ENCODE measurements around the gene SCUBE1.
A peak's percentile ranks its signal among the peaks of the same experiment; 100 is the strongest.

The SCUBE1 gene

GRCh38 chr22:43187171-43188099 lies 155.7 kb downstream of the SCUBE1 start:
- DNase-seq = peak; percentile 98

DNA sequence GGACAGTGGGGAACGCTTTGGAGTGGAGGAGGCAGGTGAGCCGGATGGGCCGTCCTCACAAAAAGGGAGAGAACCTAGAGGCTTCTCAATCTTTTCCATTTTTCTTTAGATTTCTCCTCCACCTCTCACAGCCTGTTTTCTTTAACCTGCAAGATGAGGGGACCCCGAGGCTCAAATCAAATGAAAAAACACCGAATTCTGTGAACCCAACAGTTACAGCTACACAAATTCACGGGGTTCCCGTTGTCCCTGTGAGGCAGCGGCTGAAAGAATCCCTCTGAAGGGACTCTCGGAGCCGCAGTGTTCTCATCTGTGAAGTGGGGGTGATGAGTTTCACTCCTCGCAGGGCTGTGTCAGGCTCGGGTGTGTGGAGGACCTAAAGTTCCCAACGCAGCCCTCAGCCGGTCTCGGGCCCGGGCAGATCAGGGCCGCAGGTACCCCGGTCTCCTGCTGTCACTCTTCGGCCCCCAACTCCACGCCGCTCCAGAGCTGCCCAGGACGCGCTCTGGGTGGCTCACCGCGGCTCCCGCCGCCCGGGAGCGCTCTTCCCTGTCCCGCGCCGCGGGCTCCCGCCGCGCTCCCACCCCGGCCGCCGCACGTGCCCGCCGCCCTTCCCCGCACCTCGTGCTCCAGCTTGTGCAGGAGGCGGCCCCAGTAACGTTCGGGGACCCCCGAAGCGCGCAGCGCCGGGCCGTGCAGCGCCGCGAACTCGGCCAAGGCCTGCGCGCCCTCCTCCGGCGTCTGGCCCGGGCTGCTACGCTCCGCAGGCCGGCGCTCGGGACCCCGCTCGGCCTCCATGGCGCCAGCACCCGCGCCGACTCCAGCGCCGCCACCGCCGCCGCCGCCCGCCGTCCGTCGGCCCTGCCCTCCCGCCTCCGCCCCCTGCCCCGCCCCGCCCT lies 156.7 kb downstream of the SCUBE1 start, which contains the start of gene TTLL12:
TTLL12 (minus strand) TSS at position 863 of the 899 bp plus-strand sequence; CDS start at position 798, 65 bp downstream.
- peak; percentile 56 for DNase-seq

DNA sequence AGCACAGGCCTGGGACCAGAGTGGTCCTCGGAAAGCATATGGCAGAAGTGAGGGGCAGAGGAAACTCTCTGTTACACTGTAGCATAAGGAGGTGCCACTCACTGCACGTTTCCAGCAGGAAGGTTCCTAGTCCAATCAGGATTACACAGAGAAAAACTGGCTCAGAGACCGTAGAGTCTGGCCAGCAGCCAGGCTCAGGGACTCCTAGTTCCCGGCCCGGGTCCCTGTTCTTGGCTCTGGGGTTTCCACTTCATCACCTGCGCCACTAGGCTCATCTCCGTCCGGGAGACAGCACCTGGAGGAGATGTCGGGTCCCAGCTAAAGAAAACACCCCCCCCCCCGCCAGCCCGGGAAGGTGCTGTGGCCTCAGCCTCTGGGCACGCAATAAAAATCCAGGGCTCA lies 157.3 kb downstream of the SCUBE1 start:
- DNase-seq = no peak

DNA sequence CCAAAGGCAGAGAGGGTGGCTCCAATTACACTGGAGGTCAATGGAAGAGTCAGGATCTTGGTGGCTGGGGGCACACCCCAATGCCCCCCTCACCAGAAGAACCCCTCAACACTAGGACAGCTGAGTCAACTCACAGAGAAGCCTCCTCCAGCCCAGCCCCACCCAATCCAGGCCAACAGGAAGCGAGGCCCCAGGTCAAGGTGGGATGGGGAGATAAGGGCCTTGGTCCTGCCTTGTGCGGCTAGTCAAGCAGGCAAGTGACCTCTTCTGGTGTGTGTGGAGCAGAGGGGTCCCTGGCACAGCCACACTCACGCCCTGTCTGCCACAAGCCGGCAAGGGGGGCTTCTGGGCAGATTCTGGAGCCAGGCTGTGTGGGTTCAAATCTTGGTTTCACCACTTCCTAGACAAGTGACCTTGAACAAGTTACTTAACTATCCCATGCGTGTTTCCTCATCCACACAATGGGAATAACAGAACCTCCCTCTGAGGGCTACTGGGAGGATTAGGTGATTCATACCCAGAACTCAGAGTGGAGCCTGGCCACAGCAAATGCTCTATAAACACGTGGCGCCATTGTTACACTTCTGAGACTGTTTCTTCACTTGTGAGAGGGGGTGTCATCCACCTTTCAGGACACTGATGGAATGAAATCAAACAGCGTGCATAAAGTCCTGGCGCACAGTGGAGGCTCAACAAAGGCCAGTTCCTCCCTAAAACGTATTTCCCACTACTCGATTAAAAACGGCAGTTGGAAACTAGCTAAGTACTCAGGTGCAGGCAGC lies 159.5 kb downstream of the SCUBE1 start:
- no peak for DNase-seq

- no peak for DNase-seq
These were observed 160.4 kb downstream of the SCUBE1 start for GRCh38 chr22:43182726-43183125.

DNA sequence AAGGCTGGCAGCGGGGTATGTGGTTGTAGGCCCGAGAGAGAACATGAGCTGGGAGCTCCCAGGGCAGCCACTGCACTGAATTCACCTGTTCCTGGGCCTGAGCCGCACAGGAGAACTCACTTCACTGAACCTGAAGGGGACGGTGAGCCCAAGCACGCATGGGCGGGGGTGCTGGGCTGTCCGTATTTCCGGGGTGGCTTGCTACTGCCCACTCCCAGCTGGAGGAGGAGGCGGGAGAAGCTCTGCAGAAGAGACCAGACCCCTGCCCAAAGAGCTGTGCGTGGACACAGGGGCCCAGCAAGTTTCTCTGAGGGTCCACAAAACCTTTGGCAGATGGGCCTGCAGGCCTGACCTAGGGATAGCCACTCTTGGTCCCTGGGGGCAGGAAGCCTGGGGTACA lies 161.1 kb downstream of the SCUBE1 start:
- no peak for DNase-seq

DNA sequence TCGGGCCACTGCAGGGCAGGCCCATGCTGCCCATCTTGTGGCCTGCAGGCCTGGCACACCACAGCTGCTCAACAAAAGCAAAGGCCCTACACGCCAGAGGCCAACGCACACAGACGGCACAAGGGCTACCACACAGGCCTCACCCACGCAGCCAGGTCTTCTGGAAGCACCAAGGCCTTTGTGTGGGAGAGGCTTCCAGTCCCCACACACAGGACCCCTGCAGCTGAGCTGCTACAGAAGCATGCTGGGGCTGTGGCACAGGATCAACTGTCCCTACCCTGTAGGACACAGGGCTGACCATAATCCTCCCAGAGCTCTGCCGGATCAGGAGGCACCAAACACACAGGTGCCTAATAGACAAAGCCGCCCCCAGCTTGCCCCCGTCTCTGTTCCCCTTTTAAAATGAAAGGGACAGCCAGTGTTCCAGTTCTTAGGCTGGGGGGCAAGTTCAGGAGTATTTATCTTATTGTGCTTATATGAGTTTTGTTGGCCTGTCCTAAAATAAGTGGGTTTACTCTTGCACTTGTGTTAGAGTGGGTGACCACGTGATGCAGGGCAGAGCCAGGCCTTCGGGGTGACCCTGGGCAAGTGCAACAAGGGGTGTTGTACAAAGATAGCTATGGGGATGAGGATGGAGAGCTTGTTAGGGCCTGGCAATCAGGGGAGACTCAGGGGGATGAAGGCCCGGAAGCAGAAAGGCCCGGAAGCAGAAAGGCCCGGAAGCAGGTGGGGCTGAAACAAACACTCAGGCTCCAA lies 161.7 kb downstream of the SCUBE1 start:
- DNase-seq = no peak

GRCh38 chr22:43180670-43181069 lies 162.5 kb downstream of the SCUBE1 start:
- DNase-seq = no peak

GRCh38 chr22:43179911-43180195 lies 163.3 kb downstream of the SCUBE1 start:
- DNase-seq = no peak

- no peak for DNase-seq
These were observed 163.8 kb downstream of the SCUBE1 start for GRCh38 chr22:43179146-43179910.

DNA sequence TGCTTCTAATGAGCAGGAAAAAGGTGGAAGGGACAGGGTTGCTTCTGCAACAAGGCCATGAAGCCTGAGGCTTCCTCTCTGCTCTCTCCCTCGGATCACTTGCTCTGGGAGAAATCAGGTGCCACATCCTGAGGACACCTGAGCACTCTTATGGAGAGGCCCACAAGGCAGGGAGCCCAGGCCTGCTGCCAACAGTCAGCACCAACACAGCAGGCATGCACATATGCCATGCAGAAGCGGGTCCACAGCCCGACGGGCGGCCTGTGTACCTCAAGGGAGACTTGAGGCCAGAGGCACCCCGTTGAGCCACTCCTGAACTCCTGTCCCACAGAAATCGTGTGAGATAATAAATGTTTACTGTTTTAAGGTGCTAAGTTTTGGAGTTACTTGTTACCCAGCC lies 165.7 kb downstream of the SCUBE1 start:
- no peak for DNase-seq

DNA sequence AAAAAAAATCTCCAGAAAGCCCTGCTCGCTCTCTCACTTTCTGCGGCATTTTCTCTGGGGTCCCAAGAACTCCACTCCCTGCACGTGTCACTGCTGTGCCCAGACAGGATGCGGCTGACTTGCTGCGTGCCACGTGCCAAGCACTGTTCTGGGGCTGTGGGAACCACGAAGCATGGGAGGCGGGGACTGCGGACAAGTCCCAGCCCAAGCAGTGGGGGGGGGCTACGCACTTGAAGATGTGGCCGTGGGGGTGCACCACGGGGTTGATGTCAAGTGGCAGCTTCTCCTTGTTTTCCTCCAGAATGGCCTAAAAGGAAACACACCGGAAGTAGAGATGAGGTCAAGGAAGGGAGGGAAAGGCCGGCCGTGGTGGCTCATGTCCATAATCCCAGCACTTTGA lies 167.1 kb downstream of the SCUBE1 start:
- DNase-seq = no peak

DNA sequence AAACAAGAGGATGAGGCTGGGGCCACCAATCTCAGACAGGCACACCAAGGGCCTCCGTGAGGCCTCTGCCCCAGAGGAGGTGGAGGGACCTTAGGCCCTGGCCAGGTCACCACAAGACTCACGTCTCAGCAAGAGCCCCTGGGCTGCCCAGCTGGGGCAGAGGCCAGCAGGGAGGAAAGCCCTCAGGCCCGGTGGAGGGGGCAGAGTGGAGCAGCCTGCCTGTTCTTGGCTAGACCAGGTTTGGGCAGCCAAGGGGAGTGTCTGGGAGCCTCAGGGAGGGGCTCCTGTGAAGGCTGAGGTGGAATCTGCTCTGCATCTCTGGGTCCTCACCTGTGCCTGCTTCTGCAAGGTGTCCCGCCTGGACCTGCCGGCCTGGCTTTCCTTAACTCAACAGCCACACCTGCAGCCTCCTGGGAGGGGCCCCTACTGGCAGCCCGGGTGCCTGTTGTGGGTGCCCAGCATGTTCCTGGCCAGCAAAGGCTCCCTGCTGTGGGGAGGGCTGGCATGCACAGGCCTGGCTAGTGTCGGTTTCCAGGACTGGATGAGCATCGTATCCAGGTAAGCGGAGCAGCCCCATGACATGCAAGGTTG lies 168.1 kb downstream of the SCUBE1 start:
- no peak for DNase-seq

GRCh38 chr22:43173976-43174720 lies 169.0 kb downstream of the SCUBE1 start:
- no peak for DNase-seq

DNA sequence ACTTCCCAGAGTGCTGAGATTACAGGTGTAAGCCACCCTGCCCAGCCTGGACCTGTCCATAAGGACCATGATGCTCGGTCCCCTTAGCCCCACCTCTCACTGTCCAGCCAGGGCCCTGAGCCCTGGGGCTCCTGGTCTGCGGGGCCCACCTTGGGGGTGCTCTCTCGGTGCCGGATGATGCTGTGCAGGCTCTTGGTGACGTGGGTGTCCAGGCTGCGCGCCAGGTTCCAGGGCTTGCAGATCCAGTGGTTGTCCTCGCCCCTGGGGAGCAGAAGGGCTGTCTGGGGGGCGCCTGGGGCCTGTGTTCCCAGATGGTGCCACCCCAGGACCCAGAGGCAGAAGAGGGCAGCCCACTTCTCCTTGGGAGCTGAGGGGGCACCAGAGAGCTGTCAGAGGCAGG lies 169.6 kb downstream of the SCUBE1 start:
- no peak for DNase-seq

DNA sequence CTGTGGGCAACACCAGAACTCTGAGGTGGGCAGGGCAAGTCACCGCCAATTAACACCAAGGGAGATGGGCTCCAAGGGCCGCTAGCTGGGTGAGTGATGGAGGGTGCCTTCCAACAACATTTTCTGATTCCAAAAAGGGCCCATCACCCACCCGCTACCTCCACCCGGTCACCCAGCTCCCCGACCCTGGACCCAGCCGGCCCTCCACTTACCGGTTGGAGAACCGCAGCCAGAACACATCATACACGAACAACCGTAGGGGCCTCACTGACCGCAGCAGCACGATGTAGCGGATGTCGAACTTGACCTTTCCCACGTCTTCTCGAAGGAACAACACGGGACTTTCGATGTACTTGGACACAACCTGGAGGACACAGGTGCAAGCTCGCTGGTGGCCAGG lies 171.0 kb downstream of the SCUBE1 start:
- DNase-seq = no peak

DNA sequence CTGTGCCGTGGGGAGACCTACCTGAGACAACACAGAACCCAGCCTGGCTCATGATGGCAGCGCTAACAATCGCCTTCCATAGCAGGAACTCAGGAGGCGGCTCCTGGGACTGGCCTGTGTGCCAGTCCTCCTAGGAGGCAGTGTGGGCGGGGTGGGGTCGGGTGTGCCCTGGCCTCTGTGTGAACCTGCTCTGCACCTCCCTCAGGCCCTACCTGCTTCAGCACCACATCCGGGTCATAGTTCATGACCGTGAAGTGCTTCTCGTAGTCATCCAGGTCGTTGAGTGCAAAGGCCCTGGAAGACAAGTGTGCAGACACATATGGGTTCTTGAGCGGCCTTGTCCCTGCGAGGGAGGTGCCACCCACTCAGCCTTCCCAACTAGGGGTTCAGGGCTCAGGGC lies 171.6 kb downstream of the SCUBE1 start:
- no peak for DNase-seq

DNA sequence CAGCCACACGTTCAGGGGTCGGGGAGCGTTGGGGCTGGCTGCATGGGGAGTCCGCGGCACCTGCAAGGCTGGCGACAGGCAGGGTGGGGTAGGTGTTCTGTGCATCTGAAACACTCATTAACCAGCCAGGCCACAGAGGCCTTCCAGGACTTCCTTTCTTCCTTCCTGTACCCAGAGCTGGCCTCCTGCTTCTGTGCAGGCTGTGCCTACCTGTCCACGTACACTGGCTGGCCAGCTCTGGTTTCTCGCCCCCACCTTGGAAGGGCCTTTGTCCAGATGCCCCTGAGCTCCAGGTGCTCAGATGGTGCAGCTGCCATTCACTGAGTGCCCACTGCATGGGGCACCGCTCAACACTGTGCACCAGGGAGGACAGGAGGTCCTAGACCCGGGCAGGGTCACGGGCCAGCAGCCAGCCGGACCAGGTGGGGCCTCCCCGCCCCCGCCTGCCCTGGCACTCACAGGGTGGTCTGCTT lies 172.1 kb downstream of the SCUBE1 start:
- DNase-seq = no peak

DNA sequence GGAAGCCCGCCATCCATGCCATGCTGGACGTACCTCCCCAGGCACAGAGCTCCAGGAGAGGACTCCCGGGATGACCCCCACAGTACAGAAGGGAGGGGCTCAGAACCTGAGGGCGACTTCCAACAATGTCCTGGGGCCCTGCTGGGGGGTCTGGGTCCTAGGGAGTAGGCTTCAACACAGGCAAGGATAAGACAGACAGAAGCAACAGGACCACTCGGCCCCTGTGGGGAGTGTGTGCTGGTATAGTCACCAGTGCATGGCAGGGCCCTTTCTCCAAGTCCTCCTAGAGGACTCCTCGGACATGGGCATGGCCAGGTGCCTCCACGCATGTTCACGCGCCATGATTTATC lies 173.1 kb downstream of the SCUBE1 start:
- DNase-seq = no peak

Measured in activated CD4-positive, alpha-beta T cell treated with anti-CD3 and anti-CD28 coated beads, Interleukin-10, Interleukin-2, amounts not matched to agents 100 ng/mL and 50 ng/mL, durations not matched to agents 16 hours and 8 hours (primary cell).